Erythroblast (primary cell): ENCODE data around the gene MCM7.
A peak's percentile ranks its signal among the peaks of the same experiment; 100 is the strongest.

ENCODE experiments used
- GATA1 ChIP-seq: IDR thresholded peaks from 2 replicates; pipeline ENCODE4 v1.6.1; 2011; ENCODE audit warnings: low read depth, mild to moderate bottlenecking, control low read depth, low read length, moderate library complexity
- POLR2A ChIP-seq: IDR thresholded peaks from 2 replicates; pipeline ENCODE4 v1.6.1; 2011; ENCODE audit warnings: mild to moderate bottlenecking, low read length

- peak; percentile 86 for TF ChIP-seq POLR2A
- no peak for TF ChIP-seq GATA1
Measured at GRCh38 chr7:100081535-100082102, 19.6 kb downstream of the MCM7 start, which contains the start of gene ZNF3.
